Measurements from ENCODE around the gene RNU1-4.
"Not testable (repeated sequence)": the region's sequence is repeated elsewhere in the genome, so short reads cannot be mapped to it uniquely, and the experiment has no call there.

Gene RNU1-4

GRCh38 chr1:16740047-16740964 is at the start of gene RNU1-4:
Gene RNU1-4, plus strand, starts transcription at chr1:16740516.
- not testable (repeated sequence) for DNase-seq (ENCODE audit: low read depth in 1 of 2, low spot score in 1 of 2)

- not testable (repeated sequence) for DNase-seq (ENCODE audit: low read depth in 1 of 2, low spot score in 1 of 2)
Measured at GRCh38 chr1:16690971-16691682, 49.2 kb upstream of the RNU1-4 start.

- DNase-seq (ENCODE audit: low read depth in 1 of 2, low spot score in 1 of 2) = not testable (repeated sequence)
Measured at GRCh38 chr1:16692283-16692682, 48.0 kb upstream of the RNU1-4 start.

GRCh38 chr1:16692717-16693448 is 47.4 kb upstream of the RNU1-4 start:
- not testable (repeated sequence) for DNase-seq (ENCODE audit: low read depth in 1 of 2, low spot score in 1 of 2)

GRCh38 chr1:16693449-16694307 is 46.6 kb upstream of the RNU1-4 start:
- DNase-seq (ENCODE audit: low read depth in 1 of 2, low spot score in 1 of 2) = not testable (repeated sequence)

GRCh38 chr1:16694308-16694702 is 46.0 kb upstream of the RNU1-4 start:
- not testable (repeated sequence) for DNase-seq (ENCODE audit: low read depth in 1 of 2, low spot score in 1 of 2)

- not testable (repeated sequence) for DNase-seq (ENCODE audit: low read depth in 1 of 2, low spot score in 1 of 2)
Measured at GRCh38 chr1:16696507-16697150, 43.7 kb upstream of the RNU1-4 start.

- not testable (repeated sequence) for DNase-seq (ENCODE audit: low read depth in 1 of 2, low spot score in 1 of 2)
Measured at GRCh38 chr1:16697152-16697551, 43.2 kb upstream of the RNU1-4 start.

GRCh38 chr1:16699440-16699839 is 40.9 kb upstream of the RNU1-4 start:
- DNase-seq (ENCODE audit: low read depth in 1 of 2, low spot score in 1 of 2) = not testable (repeated sequence)

GRCh38 chr1:16700138-16700895 is 40.0 kb upstream of the RNU1-4 start:
- DNase-seq (ENCODE audit: low read depth in 1 of 2, low spot score in 1 of 2) = not testable (repeated sequence)

- not testable (repeated sequence) for DNase-seq (ENCODE audit: low read depth in 1 of 2, low spot score in 1 of 2)
Measured at GRCh38 chr1:16701189-16701588, 39.1 kb upstream of the RNU1-4 start.

GRCh38 chr1:16702280-16702679 is 38.0 kb upstream of the RNU1-4 start:
- not testable (repeated sequence) for DNase-seq (ENCODE audit: low read depth in 1 of 2, low spot score in 1 of 2)

- DNase-seq (ENCODE audit: low read depth in 1 of 2, low spot score in 1 of 2) = not testable (repeated sequence)
Measured at GRCh38 chr1:16703141-16703540, 37.2 kb upstream of the RNU1-4 start.

- not testable (repeated sequence) for DNase-seq (ENCODE audit: low read depth in 1 of 2, low spot score in 1 of 2)
Measured at GRCh38 chr1:16703602-16704001, 36.7 kb upstream of the RNU1-4 start.

GRCh38 chr1:16704076-16704475 is 36.2 kb upstream of the RNU1-4 start:
- DNase-seq (ENCODE audit: low read depth in 1 of 2, low spot score in 1 of 2) = not testable (repeated sequence)

- not testable (repeated sequence) for DNase-seq (ENCODE audit: low read depth in 1 of 2, low spot score in 1 of 2)
Measured at GRCh38 chr1:16704502-16705100, 35.7 kb upstream of the RNU1-4 start.

GRCh38 chr1:16706302-16706701 is 34.0 kb upstream of the RNU1-4 start:
- DNase-seq (ENCODE audit: low read depth in 1 of 2, low spot score in 1 of 2) = not testable (repeated sequence)

Measured in stimulated activated CD4-positive, alpha-beta T cell treated with anti-CD3 and anti-CD28 coated beads, Interleukin-15, amount 100 ng/mL, for 1 hour (primary cell).